Activated gamma-delta T cell (primary cell): ENCODE results near the gene RAB11FIP3.

Experiments used
- DNase-seq: peaks from one replicate; lab custom pipeline; 2025; lab: John Stamatoyannopoulos, UW

Gene RAB11FIP3

GRCh38 chr16:566475-567372 is 141.3 kb downstream of the RAB11FIP3 start, which contains the start of gene NHLRC4:
Gene NHLRC4 (plus strand): TSS chr16:567005. CDS start chr16:568048, 1,043 bp downstream.
- no peak for DNase-seq

- DNase-seq, result no peak
Measured at GRCh38 chr16:567373-568256, 142.2 kb downstream of the RAB11FIP3 start.

- no peak for DNase-seq
Measured at GRCh38 chr16:568401-569258, 143.2 kb downstream of the RAB11FIP3 start.

- peak; percentile 53 for DNase-seq
Measured at GRCh38 chr16:569445-570254, 144.2 kb downstream of the RAB11FIP3 start, which contains the start of gene PIGQ. Gene PIGQ (plus strand): TSS chr16:569968. CDS start chr16:574075, 4,107 bp downstream.
